GM19099 (cell line): ENCODE results near the gene GDF7.
A peak's percentile ranks its signal among the peaks of the same experiment; 100 is the strongest.

Experiments
- POLR2A ChIP-seq: IDR thresholded peaks from 3 replicates; pipeline ENCODE4 v1.6.1; 2011; ENCODE audit warnings: low read depth; ENCODE audit not compliant: insufficient read length; ENCODE audit errors: extremely low read depth

The GDF7 gene

DNA sequence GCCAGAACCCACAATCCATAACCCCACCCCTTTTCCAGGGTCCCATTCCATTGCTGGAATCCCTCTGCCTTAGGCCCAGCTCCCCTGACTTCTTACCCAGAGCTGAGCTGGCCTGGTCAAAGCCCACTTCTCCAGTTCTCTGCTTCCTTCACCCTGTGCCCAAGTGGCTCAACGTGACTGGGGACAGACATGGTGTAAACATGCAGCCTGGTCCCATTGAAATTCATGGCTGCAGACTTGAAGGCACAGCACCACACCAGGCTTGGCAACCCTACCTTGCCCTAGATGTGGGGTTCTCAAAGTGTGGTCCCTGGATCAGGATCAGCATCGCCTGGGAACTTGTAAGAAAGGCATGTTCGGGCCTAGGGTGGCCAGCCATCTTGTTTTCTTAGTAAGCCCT is 19.7 kb upstream of the GDF7 start:
- TF ChIP-seq POLR2A: no peak

- no peak for TF ChIP-seq POLR2A
Observed at GRCh38 chr2:20647738-20648137, 19.2 kb upstream of the GDF7 start.

DNA sequence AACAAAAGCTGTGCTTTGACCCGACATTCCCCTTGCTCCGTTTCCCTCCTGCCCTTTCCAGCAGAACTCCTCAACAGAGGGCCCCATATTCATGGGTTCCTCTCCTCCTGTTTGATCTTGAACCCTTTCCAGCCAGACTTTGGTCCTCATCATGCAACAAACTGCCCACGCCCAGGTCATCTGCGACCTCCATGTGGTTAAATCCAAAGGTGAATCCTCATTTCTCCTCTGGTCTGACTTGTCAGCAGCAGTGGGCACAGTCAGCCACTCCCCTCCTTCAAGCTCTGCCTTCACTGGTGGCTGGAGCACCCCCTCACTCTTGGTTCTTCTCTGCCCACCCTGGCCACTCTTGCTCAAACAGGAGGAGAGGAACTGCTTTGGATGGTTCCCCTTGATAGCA is 18.7 kb upstream of the GDF7 start:
- TF ChIP-seq POLR2A: no peak

- no peak for TF ChIP-seq POLR2A
Observed at GRCh38 chr2:20648831-20649230, 18.1 kb upstream of the GDF7 start.

DNA sequence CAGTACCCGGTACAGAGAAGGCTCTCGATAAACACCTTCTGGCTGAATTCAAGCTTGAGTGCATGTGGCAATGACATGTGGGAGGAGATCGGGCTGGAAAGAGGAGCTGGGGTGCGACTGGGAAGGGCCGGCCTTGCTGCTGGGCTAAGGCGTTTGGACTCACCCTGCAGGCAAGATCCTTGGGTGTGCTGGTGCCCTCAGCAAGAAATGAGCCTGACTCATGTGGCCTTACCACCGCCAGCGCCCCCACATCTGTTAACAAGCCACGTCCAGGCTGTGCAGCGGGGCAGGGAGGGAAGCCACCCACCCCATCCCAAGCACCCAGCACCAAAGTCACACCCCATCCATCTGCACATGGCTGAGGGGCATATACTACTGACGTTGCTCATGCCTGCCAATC is 17.4 kb upstream of the GDF7 start:
- no peak for TF ChIP-seq POLR2A

DNA sequence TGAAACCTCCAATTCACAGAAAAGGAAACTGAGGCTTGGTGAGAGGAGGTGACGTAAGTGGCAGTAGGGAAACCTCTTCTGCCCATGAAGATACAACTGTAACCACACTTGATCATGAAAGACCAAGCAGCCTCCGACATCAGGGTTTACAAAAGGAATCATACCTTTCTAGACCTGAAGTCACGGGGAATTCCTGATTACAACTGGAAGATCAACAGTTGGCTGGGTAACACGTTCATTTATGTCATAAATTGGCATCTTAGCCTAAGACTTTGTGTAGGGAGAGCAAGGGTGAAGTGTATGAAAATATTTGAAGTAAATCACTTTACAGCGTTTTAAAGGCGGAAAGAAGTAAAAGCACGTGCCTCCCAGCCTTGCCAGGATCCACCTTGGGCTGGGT is 17.0 kb upstream of the GDF7 start:
- no peak for TF ChIP-seq POLR2A

DNA sequence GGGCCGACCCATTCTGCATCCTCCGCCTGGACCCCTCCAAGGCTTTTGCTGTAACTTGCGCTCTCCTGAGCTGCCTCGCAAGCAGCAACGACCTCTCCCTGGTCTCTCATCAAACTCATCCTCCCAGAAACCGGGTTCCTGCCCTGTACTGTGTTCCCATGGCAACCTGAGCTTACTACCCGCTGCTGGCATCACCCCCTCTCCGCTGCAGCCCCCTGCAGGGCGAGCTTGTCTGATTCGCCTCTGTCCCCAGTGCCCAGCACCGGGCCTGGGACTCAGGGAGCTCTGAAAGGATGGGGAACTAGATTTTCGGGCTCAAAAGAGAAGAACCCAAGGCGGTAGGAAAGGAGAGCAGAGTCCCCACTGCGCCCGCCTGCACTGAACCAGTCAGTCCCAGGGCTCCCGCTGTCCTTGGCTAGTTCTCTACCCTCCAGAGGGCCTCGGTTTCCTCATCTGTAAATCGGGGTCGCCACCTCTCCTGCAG is 16.5 kb upstream of the GDF7 start:
- no peak for TF ChIP-seq POLR2A

DNA sequence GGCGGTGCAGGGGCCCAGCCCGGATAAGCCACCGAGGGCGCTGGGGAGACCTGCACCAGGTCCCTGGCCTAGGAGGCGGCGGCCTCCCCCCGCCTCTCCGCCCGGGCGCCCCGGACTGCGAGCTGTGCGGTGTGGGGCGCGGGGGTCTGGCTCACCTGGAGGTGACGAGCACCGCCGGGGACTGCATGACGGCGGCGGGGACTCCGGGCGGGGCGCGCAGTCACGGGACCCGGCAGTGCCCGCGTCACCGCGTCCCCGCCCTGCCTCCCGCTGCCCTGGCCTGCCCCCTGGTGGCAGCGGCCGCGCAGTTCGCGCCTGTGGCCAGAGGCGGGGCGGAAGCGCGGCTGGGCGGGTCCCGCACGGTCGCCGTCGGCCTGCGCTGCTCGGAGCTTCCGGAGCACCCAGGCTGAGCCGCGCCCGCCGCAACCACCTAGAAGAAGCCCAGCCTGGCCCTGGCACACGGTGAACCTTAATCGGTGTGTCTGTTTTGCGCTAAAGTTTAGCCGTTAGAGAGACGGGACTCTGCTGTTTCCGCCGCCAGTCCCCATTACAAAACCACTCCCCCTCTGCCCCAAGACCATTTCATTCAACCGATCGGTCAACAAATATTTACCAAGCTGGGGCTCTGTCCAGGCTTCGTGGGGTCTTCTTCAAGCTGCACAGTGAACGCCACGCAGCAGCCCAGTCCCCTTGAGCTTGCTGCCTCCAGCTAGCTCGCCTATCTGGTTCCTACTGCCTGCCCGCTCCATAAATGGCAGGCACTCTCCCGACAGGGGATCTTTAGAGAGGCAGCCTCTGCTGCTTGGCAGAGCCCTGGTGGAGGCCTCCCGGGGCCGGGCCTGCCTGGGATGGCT is 15.8 kb upstream of the GDF7 start, which contains the start of gene HS1BP3:
Gene HS1BP3, minus strand, starts transcription at position 222 of the 854 bp plus-strand sequence. Its CDS starts 35 bp downstream, at position 187.
- TF ChIP-seq POLR2A: peak; percentile 85

- no peak for TF ChIP-seq POLR2A
Observed at GRCh38 chr2:20651731-20652099, 15.2 kb upstream of the GDF7 start.

DNA sequence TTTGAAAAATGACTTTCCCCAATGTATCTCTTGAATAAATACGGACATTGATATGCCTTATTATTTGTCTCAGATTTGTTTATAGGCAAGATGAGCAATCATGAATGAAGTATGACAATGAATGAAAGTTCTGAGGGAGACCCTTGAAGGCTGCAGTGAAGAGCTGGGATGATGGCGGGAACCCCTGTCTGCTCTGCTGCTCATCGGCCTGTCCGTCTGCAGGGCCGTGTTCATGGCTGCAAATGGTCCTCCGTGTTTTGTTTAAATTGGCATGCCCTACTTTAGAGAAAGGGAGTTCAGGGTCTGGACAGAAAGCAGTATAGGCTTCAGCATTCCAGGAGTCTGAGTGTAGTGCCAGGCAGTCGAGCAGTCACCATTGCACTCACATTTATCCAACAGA is 14.8 kb upstream of the GDF7 start:
- TF ChIP-seq POLR2A: no peak

- no peak for TF ChIP-seq POLR2A
Observed at GRCh38 chr2:20652673-20653575, 14.0 kb upstream of the GDF7 start.

GRCh38 chr2:20653695-20654534 is 13.0 kb upstream of the GDF7 start:
- TF ChIP-seq POLR2A: no peak

DNA sequence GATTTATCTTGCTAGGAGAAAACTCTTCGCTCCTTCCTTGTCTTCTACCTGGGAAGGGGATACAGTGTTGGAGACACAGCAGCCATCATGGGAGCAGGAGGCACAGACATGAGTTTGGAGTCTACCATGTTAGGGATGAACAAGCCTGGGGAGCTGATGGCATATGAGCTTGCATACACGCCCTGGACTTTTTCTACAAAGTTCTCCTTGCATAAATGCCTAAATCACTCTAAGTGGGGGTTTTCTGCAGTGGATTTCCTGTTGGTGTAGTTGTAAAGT is 12.5 kb upstream of the GDF7 start:
- no peak for TF ChIP-seq POLR2A

- TF ChIP-seq POLR2A: no peak
Observed at GRCh38 chr2:20656561-20656960, 10.4 kb upstream of the GDF7 start.
